GM23248 (cell line): Measurements from ENCODE around the gene DIO1.

Experiments
- EZH2 ChIP-seq: fragments of 200-600 bp; sonication (generic); IDR thresholded peaks from 2 replicates; pipeline ENCODE4 v1.6.1; 2018; ENCODE audit warnings: antibody characterized with exemption, mild to moderate bottlenecking; ENCODE audit not compliant: insufficient read depth, poor library complexity, severe bottlenecking
- EZH2phosphoT487 ChIP-seq: fragments of 200-600 bp; sonication (generic); IDR thresholded peaks from 2 replicates; pipeline ENCODE4 v1.6.1; 2018; ENCODE audit warnings: antibody characterized with exemption, moderate library complexity, mild to moderate bottlenecking, low read depth; ENCODE audit not compliant: insufficient read depth

- no peak for TF ChIP-seq EZH2
- TF ChIP-seq EZH2phosphoT487 = no peak
Observed at GRCh38 chr1:53919675-53920066, 25.7 kb downstream of the DIO1 start.
